ENCODE measurements around the gene GBF1. TPM values are rescaled to one million over a fixed set of nuclear protein-coding genes. Genes with fewer than 3 reads are reported as not detected.

Gene GBF1
- total and polyA plus RNA-seq, 8 donors, result 5.7 to 47.3 (median 21.9) TPM

- no peaks in the 10 kb centered on the region for H3K9me3 ChIP-seq
- TF ChIP-seq POLR2AphosphoS5 (IDR thresholded peaks at IDR 0.05), result no peak
- TF ChIP-seq CTCF (IDR thresholded peaks at IDR 0.05), result no peak
- TF ChIP-seq POLR2A (IDR thresholded peaks at IDR 0.05), result no peak
- TF ChIP-seq EP300 (IDR thresholded peaks at IDR 0.05), result no peak
- H3K4me3 ChIP-seq, result no peak overlapping the region
- no peak overlapping the region for H3K27ac ChIP-seq
- no peak for DNase-seq
- H3K27me3 ChIP-seq, result no peaks in the 10 kb centered on the region
- intact Hi-C loops (cut with DNase I; ENCODE audit: low total_unique reads), result no loop called here
- peaks cover 18 to 46% (median 27%) of the 10 kb centered on the region in 4 donors for H3K4me1 ChIP-seq
- peaks cover 4 to 10% (median 6%) of the 10 kb centered on the region in 4 donors for H3K36me3 ChIP-seq
Measured at GRCh38 chr10:102332772-102333171, 87.4 kb downstream of the GBF1 start.

- peak in 1 of 2 donors; percentile 32 for DNase-seq
- H3K27me3 ChIP-seq, result no peaks in the 10 kb centered on the region
- peaks cover 18 to 34% (median 23%) of the 10 kb centered on the region in 4 donors for H3K4me1 ChIP-seq
- H3K4me3 ChIP-seq, result no peak overlapping the region
- intact Hi-C loops (cut with DNase I; ENCODE audit: low total_unique reads), result no loop called here
- no peaks in the 10 kb centered on the region for H3K9me3 ChIP-seq
- WGBS, 5 donors, result 23 to 50% (median 28%) methylated on average over 4 of the region's 4 CpGs
- H3K36me3 ChIP-seq, result peaks cover 4 to 10% (median 6%) of the 10 kb centered on the region in 4 donors
- no peak for TF ChIP-seq EP300 (IDR thresholded peaks at IDR 0.05)
- no peak for TF ChIP-seq POLR2A (IDR thresholded peaks at IDR 0.05)
- no peak for TF ChIP-seq CTCF (IDR thresholded peaks at IDR 0.05)
- TF ChIP-seq POLR2AphosphoS5 (IDR thresholded peaks at IDR 0.05), result peak in 1 of 3 donors; percentile 41
- H3K27ac ChIP-seq, result peak overlapping the region in 1 of 5 donors; percentile 1
Measured at GRCh38 chr10:102334101-102334500, 88.8 kb downstream of the GBF1 start.

- DNase-seq, result peak in 1 of 2 donors; percentile 33
- WGBS, 5 donors, result 66 to 78% (median 70%) methylated on average over 3 of the region's 3 CpGs
- Histone ChIP-seq H3K9me3 (no peaks in the 10 kb centered on the region), H3K27me3 (no peaks in the 10 kb centered on the region), H3K4me1 (peaks cover 18 to 34% (median 23%) of the 10 kb centered on the region in 4 donors), H3K4me3 (no peak overlapping the region), H3K36me3 (peaks cover 4 to 10% (median 6%) of the 10 kb centered on the region in 4 donors), H3K27ac (no peak overlapping the region)
- intact Hi-C loops (cut with DNase I; ENCODE audit: low total_unique reads), result no loop called here
- no peak for TF ChIP-seq POLR2AphosphoS5 (IDR thresholded peaks at IDR 0.05)
- no peak for TF ChIP-seq CTCF (IDR thresholded peaks at IDR 0.05)
- TF ChIP-seq EP300 (IDR thresholded peaks at IDR 0.05), result no peak
- no peak for TF ChIP-seq POLR2A (IDR thresholded peaks at IDR 0.05)
Measured at GRCh38 chr10:102335184-102335583, 89.9 kb downstream of the GBF1 start.

- no peaks in the 10 kb centered on the region for H3K9me3 ChIP-seq
- H3K4me1 ChIP-seq, result peaks cover 0 to 15% (median 10%) of the 10 kb centered on the region in 4 donors
- H3K36me3 ChIP-seq, result peaks cover 7 to 24% (median 23%) of the 10 kb centered on the region in 4 donors
- H3K4me3 ChIP-seq, result no peak overlapping the region
- no peaks in the 10 kb centered on the region for H3K27me3 ChIP-seq
- intact Hi-C loops (cut with DNase I; ENCODE audit: low total_unique reads), result no loop called here
- TF ChIP-seq POLR2A (IDR thresholded peaks at IDR 0.05) (no peak), EP300 (IDR thresholded peaks at IDR 0.05) (no peak), POLR2AphosphoS5 (IDR thresholded peaks at IDR 0.05) (no peak), CTCF (IDR thresholded peaks at IDR 0.05) (no peak)
- 83 to 94% (median 86%) methylated on average over 2 of the region's 2 CpGs for WGBS, 5 donors
- H3K27ac ChIP-seq, result no peak overlapping the region
- no peak for DNase-seq
Measured at GRCh38 chr10:102341038-102341688, 95.8 kb downstream of the GBF1 start.

All from stomach (tissue), 9 donors.